NCI-H446 (cell line): ENCODE measurements around the gene RABGGTA.
"Not testable (repeated sequence)": the region's sequence is repeated elsewhere in the genome, so short reads cannot be mapped to it uniquely, and the experiment has no call there.

Experiments
- DNase-seq, 2 experiments: peaks; one replicate each; lab custom pipeline; 2025; lab: John Stamatoyannopoulos, UW

RABGGTA gene

DNA sequence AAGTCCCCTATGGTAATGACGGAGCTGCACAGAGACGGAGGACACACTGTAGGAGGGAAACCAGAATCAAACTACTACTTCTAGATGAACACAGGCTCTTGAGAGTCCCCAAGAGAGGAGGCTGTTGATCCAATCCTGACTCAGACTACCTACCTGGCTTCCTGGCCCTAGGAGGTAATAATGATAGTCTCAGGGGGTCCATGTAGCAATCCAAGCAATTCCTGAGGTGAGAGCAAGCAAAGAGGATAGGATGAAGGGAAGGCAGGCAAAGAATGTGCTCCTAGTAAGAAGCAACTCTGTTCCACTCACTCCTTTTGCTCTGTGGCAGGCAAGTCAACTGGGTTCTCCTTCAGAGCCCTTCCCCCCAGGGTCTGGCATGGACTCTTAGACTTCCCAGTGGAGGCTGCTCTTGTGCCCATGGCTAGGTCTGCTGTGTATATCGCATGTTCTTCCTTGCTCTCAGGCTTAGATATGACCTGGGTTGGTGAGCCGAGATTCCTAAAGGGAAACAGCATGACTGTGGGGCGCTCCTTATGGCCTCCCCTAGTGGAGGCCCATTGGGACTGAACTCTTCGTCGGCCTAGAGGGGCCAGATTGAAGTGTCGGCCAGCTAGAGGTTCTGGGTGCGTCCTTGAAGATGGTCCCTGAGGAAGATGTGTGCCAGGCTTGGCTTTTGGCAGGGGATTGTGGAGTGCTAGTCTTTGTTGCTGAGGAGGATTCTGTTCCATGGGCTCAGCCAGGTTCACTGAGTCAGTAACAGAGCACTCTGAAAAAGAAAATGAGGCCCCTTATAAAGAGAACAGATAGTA is 31.1 kb downstream of the RABGGTA start:
- DNase-seq = no peak

DNA sequence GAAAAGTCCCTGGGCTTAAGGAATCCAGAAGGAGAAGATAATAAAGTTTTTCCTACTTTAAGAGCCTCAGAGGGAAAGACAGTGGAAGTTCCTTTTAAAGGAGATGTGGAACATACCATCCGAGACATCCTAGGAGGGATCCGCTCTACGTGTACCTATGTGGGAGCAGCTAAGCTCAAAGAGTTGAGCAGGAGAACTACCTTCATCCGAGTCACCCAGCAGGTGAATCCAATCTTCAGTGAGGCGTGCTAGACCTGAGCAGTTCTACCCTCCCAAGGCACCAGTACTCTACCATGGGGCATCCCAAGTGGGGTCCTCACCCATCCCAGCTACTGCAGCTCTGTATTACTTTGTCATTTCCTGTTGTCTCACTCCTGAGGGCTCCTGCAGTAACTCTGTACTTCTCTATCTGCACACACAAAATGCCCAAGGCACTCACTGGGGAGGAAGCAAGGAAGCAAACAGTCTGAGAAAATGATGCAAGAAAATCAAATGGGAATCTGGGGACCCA is 32.8 kb downstream of the RABGGTA start:
- no peak for DNase-seq

DNA sequence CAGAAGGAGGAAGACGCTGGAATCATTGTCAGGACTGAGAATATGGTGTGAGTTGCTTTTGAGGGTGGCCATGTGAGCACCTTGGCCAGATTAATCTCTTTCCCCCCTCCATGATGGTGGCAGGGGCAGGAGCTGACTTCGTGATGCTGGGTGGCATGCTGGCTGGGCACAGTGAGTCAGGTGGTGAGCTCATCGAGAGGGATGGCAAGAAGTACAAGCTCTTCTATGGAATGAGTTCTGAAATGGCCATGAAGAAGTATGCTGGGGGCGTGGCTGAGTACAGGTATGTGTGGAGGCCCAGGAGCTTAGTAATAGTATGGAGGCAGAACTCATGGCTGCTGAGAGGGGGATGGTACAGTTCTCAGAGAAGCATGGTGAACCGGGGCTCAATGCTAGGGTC is 33.3 kb downstream of the RABGGTA start:
- DNase-seq = no peak

DNA sequence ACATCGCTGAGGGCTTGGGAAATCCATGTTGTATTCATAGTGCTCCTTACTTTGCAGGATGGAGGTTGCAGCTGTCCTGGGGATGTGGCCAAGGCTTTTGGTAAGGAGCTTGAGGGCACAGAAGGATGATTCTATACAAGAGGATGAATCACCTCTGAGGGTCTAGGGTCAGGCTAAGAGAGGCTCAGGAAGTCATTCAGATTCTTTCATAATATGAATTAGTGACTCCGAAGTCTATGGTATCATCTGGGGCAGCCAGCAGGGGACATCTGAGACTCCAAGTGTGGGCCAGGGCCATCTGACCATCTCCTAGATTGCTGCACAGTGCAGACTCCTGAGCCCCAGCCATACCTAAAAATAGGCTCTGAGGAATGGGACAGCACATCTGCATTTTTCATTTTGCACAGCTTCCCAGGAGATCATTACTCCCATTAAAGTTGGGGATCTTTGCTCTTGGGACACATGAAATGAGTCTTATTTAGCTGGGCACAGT is 33.9 kb downstream of the RABGGTA start:
- no peak for DNase-seq

DNA sequence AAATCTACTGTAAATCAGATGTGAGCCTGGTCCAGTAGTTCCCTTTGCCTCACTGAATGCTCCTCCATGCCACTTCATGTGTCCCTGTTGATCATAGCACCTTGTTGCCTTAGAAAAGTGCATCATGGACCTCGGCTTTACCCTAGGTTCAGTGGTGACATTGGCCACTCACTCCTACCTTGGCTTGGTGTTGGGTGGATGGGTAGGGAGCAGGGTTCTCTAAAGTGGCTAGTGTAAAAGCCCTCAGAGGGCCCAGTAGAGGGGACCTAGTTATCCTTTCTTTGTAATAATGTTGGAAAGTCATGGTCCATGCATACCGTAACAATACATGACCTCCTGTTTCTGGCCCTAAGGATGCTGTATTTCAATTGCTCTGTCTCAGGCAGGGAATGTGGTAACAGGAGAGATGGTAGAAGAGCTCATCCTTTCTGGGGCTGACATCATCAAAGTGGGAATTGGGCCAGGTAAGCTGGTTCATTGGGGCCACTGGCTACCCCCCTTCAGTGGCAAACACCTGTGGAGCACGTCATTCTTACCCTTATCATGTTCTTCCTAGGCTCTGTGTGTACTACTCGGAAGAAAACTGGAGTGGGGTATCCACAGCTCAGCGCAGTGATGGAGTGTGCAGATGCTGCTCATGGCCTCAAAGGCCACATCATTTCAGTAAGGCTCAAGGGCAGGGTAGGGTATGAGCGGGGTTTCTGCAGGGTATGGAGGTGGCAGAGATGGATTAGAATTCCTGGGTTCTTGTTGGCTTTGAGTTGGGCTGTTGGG is 34.5 kb downstream of the RABGGTA start:
- no peak for DNase-seq

DNA sequence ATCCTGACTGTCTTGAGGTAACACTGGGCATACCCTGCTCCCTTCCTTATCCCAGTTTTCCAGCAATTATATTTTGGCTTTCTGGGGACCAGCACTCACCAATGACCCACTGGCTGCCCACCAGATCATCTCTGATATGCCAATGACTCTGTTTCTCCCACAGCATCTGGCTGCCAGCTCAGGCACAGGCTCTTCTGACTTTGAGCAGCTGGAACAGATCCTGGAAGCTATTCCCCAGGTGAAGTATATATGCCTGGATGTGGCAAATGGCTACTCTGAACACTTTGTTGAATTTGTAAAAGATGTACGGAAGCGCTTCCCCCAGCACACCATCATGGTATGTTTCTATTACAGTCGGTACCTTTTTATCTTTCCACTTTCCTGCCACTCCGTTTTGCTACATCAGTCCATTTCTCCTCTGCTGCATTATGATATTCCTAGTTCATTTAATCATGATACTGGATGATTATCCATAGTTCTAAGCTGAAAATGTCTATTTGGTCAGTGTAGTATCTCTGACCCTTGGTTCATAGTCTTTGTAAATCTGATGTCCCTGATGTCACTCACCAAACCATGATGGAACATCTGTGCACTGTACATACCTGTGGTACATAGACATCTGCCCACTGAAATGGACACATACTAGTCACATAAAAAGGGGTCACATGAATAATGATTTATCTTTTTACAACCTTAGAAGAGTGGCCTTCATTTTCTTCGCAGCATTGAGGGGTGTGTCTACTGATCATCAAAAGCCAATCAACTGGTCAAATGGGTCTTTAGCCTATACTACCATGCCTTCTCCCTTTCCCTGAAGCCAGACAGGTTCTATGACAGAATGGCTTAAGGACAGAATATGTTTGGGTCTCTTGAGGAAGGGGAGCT is 35.4 kb downstream of the RABGGTA start:
- no peak for DNase-seq

DNA sequence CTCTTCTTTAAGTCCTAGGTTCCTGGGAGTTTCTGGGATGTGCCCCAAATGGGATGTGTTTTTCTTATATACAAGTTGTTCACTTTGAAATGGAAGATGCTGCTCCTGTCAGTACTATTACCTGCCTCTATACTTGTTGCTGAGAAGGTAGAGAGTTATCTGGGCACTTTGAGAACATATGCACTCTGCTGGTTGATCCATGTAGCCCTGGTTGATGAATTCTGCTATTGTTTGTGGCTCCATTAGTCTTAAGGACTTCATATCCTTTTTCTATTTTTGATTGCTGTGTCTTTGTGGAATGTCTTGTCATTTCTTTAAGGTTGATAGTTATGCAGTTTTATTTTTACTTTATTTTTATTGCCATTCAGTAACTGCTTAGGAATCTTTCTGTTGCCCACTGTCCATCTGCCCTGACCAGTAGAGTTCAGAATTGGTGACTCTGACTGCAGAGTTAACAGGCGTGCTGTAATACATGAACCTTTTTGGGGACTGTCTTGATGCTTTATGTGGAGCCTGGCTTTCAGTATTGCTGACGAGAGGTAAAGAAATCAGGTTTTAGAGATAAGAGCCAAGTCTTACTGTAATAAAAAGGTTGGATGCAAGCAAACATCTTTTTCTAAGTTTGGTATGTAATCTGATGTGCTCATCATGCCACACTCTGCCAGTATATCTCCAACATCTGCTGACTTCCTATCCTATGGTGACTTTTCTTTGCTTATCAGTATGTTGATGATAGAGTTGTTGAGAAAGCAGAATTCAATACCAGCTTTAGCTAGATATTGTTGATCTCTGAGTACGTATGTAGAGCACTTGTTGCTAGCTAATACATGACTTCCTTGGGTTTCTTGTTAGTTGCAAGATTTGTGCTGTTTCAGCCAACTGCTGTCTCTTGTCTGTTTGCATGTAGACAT is 37.0 kb downstream of the RABGGTA start:
- DNase-seq = no peak

DNA sequence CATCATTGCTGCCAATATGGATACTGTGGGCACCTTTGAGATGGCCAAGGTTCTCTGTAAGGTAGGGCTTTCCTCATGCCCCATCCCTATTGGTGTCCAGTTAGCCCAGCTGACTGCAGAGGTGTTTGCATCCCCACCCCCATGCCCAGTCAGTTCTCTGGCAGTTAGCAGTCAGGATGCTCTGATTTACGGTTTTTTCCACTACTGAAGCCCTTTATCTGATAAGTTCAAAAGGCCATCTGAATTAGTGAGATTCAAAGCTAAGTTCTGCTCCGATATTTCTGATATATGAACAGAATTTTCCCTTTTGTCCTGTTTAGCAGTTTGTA is 37.9 kb downstream of the RABGGTA start:
- DNase-seq = no peak

DNA sequence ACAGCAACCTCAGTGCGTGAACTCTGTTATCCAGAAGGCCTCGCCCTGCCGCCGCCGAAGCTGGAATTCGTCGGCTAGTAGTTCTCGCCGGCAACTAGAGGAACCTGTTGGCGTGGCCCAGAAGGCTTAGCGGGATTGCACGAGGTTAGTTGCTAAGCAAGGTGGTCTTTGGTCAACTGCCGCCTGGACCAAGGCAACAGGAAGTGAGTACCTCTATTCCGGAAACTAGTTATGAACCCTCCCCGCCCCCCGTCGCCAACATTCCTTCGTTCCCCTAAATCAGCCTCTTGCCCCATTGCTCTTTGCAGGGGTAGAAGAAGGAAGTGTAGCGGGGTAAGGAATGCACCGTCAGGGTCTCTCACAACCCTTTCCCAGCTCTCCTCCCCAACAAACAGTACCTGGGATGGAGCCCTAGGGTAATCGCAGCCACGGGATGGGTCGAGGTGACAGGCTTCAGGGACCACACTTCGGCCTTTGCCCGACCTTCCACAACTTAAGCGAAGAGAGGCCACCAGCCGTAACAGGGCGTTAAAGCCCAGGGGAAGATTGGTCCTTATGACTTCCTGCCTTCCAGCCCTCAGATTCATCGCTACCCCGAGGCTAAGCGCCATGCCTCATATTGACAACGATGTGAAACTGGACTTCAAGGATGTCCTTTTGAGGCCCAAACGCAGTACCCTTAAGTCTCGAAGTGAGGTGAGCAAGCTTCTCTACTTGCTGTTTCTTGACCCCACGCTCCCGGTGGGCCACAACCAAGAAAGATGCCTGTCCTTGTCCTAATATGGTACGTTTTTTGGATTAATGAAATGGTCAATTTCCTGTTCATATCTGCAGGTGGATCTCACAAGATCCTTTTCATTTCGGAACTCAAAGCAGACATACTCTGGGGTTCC is 38.5 kb downstream of the RABGGTA start, which contains the start of gene GMPR2:
TSS of gene GMPR2 (plus strand) at position 285 of the 893 bp plus-strand sequence. CDS start at position 610, 325 bp downstream.
- peak in 1 of 2 experiments; percentile 84 for DNase-seq

DNA sequence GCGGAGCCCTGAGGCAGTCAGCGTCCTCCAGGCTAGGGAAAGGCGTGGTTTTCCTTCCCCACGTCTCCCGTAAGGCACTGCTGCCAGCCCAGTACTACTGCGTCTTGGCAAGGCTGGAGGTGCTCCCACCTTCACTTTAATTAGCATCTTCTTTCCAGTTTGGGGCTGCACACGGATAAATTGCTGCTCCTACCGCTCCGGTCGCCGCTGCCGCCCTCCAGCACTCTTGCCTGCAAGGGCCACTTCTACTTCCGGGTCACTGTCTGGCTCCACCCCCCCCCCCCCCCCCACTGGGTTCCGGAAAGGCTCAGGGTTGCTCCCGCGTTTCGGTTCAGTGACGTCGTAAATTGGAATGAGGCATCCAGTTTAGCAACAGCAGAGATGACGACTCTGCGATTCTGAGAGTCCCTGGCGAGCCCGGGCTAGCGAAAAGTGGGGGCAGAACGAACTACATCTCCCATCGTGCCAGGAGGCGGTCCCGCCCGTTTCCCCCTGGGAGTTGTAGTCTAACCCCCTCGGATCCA is 39.2 kb downstream of the RABGGTA start, which contains the start of gene NEDD8:
TSS of gene NEDD8 (minus strand) at position 247 of the 524 bp plus-strand sequence. CDS start at position 147, 100 bp downstream.
- DNase-seq = peak; percentile 91 to 96

DNA sequence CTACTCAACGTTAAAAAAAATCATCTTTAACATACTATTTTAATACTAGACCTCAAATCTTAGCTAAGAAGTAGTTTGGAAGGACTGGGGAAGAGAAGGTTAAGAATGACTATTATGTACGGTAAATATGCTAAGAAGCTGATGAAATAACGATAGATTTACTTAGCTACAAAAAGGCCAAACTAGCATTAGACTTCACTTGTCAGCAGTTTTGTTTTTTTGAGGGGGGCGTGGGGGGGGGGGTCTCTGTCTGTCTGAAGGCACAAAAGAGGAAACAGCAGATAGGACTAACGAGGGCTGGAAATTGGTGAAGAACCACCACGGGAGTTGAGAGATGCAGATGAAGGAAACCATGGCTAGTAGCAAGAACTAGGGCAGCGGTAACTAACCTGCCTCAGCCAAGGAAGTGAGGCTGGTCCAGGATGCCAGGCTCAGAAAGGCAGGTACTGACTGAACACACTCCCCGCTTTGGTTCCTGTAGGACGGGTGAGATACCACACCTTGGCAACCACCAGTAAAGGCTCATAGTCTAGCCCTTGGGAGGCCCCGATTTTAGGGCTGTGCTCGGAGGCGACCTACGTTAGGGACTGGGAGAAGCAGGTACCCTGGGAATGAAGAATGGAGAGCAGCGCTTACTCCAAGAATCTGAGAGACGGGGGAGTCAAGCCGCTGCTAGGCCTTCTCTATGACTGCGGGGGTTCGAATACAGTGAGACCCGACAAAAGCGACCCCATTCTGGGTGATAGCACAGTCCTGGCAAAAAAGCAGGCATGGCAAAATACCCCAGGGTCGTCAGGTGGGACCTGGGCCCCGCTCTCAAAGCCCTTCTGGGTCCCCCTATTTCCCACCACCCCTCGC is 39.9 kb downstream of the RABGGTA start:
- DNase-seq = no peak

DNA sequence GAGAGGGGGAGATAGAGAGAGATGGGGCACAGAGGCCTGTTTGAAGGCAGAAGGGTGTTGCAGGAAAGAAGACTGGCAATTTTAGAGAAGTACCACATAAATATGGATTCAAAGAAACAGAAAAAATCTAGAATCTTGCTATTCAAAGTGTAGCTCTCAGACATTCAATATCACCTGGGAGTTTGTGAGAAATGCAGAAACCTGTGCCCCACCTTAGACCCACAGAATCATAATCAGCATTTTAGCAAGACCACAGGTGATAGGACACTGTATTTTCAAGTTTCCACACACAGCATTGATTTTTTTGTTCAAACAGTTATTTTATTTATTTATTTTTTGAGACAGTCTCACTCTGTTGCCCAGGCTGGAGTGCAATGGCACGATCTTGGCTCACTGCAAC is 42.5 kb downstream of the RABGGTA start:
- DNase-seq = no peak

DNA sequence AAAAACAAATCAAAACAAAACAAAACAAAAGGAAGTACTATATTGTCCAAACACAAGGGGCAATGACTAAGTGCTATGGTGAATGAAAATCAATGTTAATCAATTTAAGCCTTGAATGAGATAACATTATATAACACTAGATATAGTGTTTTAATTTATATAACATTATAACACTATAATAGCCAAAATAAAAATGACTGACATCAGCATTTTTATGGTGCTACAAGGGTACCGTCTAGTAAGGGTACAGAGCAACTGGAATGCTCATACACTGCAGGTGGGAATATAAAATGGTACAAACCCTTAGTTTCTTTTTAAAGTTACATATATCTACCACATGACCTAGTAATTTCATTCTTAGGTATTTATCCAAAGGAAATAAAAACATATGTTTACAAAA is 44.9 kb downstream of the RABGGTA start:
- no peak for DNase-seq

DNA sequence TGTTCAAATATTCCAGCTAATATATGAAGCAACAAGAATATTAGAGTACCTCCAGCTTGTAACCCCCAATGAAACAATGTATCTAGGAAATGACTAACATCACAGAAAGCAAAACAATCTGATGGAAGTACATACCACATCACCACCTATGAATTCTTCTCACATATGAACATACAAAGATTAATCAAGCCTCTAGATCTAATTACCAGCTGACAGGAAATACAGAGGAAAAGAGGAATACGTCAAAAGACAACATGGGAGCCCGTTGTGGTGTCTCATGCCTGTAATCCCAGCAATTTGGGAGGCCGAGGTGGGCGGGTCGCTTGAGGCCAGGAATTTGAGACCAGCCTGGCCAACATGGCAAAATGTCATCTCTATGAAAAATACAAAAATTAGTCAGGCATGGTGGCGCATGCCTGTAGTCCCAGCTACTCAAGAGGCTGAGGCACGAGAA is 46.8 kb downstream of the RABGGTA start:
- no peak for DNase-seq

DNA sequence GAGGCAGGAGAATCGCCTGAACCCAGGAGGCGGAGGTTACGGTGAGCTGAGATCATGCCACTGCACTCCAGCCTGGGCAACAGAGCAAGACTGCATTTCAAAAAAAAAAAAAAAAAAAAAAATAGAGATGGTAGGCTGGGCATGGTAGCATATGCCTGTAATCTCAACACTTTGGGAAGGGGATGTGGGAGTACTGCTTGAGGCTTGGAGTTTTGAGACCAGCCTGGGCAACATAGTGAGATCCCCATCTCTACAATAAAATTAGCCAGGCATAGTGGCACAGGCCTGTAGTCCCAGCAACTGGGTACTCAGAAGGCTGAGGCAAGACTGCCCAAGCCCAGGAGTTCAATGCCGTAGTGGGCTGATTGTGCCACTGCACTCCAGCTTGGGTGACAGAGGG is 48.4 kb downstream of the RABGGTA start:
- DNase-seq = not testable (repeated sequence)

DNA sequence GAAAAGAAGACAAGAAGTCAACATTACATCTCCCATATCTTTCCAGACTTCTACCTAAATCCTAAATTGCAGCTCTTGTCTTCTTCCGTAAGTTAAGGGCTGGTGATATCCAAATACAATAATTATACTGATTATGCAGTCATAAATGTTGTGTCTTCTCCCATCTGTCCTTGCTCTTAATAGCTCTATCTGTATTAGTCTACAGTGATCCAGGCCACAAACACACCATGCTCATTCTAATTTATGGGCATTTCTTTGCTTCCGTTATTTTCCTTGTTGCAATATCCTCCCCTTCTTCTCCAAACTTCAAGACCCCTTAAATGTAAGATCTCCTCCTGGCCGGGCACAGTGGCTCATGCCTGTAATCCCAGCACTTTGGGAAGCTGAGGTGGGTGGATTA is 51.9 kb downstream of the RABGGTA start:
- DNase-seq = no peak

DNA sequence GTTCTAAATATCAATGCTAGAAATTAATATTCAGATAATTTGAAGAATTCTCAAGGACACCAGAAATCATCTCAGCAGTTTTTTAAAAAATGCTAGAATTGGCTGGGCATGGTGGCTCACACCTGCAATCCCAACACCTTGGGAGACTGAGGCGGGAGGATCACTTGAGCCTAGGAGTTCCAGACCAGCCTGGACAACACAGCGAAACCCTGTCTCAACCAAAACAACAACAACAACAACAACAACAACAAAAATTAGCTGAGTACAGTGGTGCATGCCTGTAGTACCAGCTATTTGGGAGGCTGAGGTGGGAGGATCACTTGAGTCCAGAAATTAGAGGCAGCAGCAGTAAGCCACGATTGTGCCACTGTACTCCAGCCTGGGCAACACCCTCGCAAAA is 52.3 kb downstream of the RABGGTA start:
- DNase-seq = no peak

DNA sequence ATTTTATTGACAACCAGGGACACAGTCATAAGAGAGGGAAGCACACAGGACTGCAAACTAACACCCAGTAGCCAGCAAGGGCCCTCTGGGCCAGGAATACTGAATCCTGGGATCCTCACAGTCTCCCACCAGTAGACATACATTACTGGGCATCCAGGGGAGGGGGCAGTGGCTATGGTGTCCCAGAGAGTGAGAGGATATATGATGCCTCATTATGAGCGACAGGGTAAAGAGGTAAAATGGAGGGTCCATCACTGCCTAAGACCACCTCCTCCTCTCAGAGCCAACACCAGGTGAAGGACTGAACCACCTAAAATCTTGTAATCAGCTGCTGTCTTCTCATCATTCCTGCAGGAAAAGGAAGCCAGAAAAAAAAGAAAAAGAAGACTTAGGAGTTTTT is 54.5 kb downstream of the RABGGTA start:
- not testable (repeated sequence) for DNase-seq
